HG02973 (cell line): ENCODE data around the gene ZBTB44.
A peak's percentile ranks its signal among the peaks of the same experiment; 100 is the strongest.
"Not testable (repeated sequence)": the region's sequence is repeated elsewhere in the genome, so short reads cannot be mapped to it uniquely, and the experiment has no call there.

Source experiments
- ATAC-seq: cut with Tn5 transposase; IDR thresholded peaks from one replicate; pipeline ENCODE4 v1.9.1; 2021; ENCODE audit warnings: moderate library complexity; ENCODE audit not compliant: unreplicated experiment

ZBTB44 gene, protein sequence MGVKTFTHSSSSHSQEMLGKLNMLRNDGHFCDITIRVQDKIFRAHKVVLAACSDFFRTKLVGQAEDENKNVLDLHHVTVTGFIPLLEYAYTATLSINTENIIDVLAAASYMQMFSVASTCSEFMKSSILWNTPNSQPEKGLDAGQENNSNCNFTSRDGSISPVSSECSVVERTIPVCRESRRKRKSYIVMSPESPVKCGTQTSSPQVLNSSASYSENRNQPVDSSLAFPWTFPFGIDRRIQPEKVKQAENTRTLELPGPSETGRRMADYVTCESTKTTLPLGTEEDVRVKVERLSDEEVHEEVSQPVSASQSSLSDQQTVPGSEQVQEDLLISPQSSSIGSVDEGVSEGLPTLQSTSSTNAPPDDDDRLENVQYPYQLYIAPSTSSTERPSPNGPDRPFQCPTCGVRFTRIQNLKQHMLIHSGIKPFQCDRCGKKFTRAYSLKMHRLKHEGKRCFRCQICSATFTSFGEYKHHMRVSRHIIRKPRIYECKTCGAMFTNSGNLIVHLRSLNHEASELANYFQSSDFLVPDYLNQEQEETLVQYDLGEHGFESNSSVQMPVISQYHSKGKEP

GRCh38 chr11:130314750-130315285 is at the start of gene ZBTB44:
ZBTB44 (minus strand) TSS chr11:130314917; CDS start chr11:130261873, 53,044 bp downstream.
- ATAC-seq, result peak; percentile 57

- no peak for ATAC-seq
These were observed 44.7 kb upstream of the ZBTB44 start for GRCh38 chr11:130359419-130359818.

DNA sequence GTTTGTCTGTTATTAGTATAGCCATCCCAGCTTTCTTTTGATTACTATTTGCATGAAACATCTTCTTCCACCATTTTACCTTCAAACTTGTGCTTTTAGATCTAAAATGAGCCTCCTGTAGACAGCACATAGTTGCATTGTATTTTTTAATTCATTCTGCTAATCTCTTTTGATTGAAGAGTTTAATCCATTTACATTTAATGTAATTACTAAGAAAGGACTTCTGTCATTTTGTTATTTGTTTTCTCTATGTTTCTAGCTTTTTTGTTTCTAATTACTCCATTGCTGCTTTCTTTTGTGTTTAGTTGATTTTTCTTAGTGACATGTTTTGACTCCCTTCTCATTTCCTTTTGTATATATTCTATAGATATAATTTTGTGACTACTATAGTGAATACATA is 43.7 kb upstream of the ZBTB44 start:
- no peak for ATAC-seq

GRCh38 chr11:130347261-130347660 is 32.5 kb upstream of the ZBTB44 start:
- no peak for ATAC-seq

GRCh38 chr11:130344841-130345240 is 30.1 kb upstream of the ZBTB44 start:
- no peak for ATAC-seq

GRCh38 chr11:130340671-130341319 is 26.1 kb upstream of the ZBTB44 start:
- ATAC-seq, result peak; percentile 73

DNA sequence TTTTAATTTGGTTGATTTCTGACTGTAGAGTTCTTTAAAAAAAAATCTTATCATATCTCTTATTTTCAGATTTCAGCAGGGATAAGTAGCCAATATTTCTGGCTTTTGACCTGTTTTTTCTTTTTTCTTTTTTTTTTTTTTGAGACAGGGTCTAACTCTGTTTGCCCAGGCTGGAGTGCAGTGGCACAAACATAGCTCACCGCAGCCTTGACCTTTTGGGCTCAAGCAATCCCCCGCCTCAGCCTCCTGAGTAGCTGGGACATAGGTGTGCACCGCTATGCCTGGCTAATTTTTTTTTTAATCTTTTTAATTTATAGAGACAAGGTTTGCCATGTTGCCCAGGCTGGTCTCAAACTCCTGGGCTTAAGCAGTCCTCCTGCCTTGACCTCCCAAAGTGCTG is 23.9 kb upstream of the ZBTB44 start:
- ATAC-seq, result no peak

GRCh38 chr11:130337281-130338089 is 22.8 kb upstream of the ZBTB44 start:
- ATAC-seq, result no peak

- ATAC-seq, result not testable (repeated sequence)
These were observed 16.7 kb upstream of the ZBTB44 start for GRCh38 chr11:130331397-130331796.

DNA sequence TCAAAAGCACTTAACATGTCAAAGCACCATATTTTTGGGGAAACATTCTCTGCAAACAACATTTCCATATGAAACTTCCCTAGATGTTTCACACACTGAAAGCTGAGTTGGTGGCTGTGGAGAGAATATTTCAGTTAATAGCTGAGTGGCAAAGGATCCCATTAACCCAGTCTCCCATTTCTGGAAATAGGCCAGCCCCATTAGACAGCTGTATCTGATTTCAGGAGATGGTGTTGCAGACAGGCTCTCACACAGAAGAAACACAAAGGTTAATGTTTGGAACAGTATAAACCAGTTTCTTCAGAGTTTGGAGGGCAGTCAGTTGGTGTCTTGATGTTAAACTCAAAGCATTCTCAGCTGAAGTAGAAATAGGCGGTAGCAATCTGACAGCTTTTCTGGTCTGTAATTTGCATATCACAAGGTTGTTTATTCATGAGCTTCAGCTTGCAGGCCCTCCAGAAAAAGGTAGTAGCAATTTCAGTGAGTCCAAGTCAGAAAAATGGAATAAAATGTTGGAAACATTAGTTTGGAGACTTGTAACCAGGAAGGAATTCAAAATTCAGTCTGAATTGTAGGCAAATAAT is 15.5 kb upstream of the ZBTB44 start:
- ATAC-seq, result no peak

DNA sequence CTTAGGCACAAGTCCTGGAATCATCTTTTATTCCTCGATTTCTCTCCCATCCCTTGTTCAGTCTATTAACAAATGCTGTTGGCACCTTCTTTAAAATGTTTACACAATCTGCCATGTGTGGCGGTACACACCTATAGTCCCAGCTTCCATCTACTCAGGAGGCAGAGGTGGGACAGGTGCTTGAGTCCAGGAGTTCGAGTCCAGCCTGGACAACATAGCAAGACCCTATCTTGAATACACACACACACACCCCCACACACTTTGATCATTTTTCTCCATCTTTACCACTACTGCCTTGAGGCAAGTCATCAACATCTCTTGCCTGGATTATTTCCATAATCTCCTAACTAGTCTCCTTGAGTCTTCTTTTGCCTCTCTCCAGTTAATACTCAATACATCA is 13.7 kb upstream of the ZBTB44 start:
- no peak for ATAC-seq

- ATAC-seq, result no peak
These were observed 13.0 kb upstream of the ZBTB44 start for GRCh38 chr11:130327716-130328115.

- ATAC-seq, result no peak
These were observed 11.0 kb upstream of the ZBTB44 start for GRCh38 chr11:130325691-130326090.

- ATAC-seq, result no peak
These were observed 9.0 kb upstream of the ZBTB44 start for GRCh38 chr11:130323452-130324450.

DNA sequence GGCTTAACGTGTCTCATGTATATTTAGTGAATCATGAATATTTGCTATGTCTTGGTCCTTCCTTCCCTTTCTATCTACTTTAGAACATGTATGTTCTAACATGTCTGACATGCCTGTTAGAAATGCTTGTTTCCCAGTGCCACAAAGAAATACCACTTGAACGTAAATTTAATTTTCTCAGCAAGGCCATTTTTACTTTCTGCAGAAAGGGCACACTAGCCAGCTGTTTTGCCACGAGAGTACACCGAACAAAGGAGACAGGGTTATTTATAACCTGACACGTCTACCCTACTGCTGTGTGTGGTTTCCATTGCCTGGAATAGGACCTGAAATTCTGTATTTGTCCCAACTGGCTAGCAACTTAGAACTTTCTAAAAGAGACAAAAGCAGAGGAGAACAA is 7.4 kb upstream of the ZBTB44 start:
- ATAC-seq, result no peak

DNA sequence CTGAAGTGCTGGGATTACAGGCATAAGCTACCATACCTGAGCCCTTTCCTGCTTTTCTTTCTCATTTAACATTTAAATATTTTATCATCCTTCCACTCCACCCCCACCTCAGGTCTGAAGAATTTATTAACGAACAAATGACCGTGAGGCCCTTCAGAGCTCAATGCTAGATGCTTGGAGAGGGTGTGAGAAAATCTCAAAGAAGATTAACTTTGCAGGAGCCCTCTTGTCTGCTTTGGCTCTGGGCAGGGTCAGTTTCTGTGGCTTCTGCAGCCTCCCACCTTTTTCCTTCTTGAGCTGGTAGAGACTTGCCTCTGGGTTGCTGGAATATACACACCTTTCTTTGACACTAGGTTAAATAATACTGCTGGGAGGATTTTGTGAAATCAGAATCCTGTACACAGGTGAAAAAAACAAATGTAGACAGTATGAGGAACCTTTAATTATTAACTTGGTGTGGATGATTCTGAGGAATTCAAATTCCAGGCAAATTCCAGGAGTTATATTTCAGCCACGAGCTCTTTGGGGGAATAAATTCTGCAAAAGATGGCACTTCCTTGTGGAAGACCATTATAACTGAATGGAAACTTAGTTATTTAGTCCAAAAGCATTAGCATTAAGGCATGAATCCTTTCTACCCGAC is 3.4 kb upstream of the ZBTB44 start:
- no peak for ATAC-seq

GRCh38 chr11:130315354-130315970 is 745 bp upstream of the ZBTB44 start:
- peak; percentile 42 for ATAC-seq

DNA sequence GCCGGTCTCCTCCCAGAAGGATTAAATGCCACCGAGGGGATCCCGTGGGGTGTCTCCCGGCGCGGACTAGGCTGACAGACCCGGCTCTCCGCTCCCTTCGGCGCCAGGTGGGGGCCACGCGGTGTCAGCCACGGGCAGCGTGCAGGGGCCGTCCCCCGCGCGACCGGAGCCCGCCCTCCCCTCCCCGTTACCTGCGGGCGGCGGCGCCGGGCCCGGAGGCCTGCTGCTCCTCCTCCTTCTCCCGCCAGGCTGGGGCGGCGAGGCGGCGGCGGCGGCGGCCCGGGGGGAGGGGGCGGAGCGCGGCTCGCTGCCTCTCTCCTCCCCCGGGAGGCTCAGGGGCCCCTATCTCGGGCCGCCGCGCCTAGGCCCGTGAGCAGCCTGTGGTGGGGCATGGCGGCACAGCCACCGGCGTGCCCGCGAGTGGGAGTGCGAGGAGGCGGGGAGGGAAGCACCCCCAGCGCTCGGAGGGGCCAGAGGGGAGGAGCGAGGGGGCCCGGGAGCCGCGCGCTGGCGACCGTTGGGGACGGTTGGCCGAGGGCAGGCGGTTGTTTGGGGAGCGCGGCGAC is 450 bp downstream of the ZBTB44 start:
- ATAC-seq, result peak; percentile 44
